HCT116 (cell line): ENCODE results near the gene UNC45A. TPM values are rescaled to one million over a fixed set of nuclear protein-coding genes. Genes with fewer than 3 reads are reported as not detected.

Source experiments
- ATAC-seq: fragments of 200-7000 bp; cut with Tn5 transposase; 2 replicates; pipeline ENCODE4 v1.9.1; 2020; ENCODE audit warnings: mild to moderate bottlenecking, moderate library complexity
- BruUV-seq: library from RNA; stranded (reverse); fragments of 400-500 nt; replicated peaks from 2 replicates; lab custom pipeline; 2021; lab: Mats Ljungman, UMichigan
- CTCF ChIA-PET: fragments of 300-600 bp; sonication (Branson Sonifier 250); formaldehyde crosslinking; loops from one replicate; lab custom pipeline; 2021; ENCODE audit warnings: antibody characterized with exemption; lab: Charles Lee
- POLR2A ChIA-PET: fragments of 300-600, 350-600 bp; sonication (Branson Sonifier 250); formaldehyde crosslinking; loops from one replicate; lab custom pipeline; 2021; ENCODE audit warnings: antibody characterized with exemption; lab: Charles Lee
- RAD21 ChIA-PET, 2 experiments: fragments of 300-600 bp; sonication (Branson Sonifier 250); formaldehyde crosslinking; loops; one replicate each; lab custom pipeline; 2023; ENCODE audit warnings: low total read pairs in 2 of 2; ENCODE audit not compliant: uncharacterized antibody in 2 of 2, unreplicated experiment in 2 of 2, low non-redundant PET in 1 of 2; lab: Charles Lee
- DNase-seq: peaks from one replicate; pipeline ENCODE4 v3.0.0-alpha.2; 2010; ENCODE audit warnings: low read depth, low spot score
- H2AFZ ChIP-seq: fragments of 200-600 bp; shearing (Covaris generic), sonication (generic); 2 replicates; pipeline ENCODE4 v1.6.1; 2017; ENCODE audit warnings: low read depth, mixed run types, mixed read lengths, antibody characterized with exemption, low read length; ENCODE audit not compliant: poor library complexity, severe bottlenecking
- H3K27ac ChIP-seq: 2 replicates; pipeline ENCODE4 v1.5.1; 2012; ENCODE audit warnings: low read depth, low read length
- H3K27me3 ChIP-seq: fragments of 200-600 bp; sonication (generic); 2 replicates; pipeline ENCODE4 v1.6.1; 2016; ENCODE audit warnings: mixed run types, low read length, mixed read lengths; ENCODE audit not compliant: insufficient read depth
- H3K36me3 ChIP-seq, 2 experiments: fragments of 200-500 bp in 1 of 2; fragments of 200-600 bp in 1 of 2; sonication (Bioruptor generic) in 1 of 2; sonication (generic) in 1 of 2; 2 replicates each; pipeline versions ENCODE4 v1.5.1 to v1.6.1; 2014 to 2016; ENCODE audit warnings: low read length in 2 of 2, inconsistent platforms in 1 of 2, mixed read lengths in 1 of 2, mixed run types in 1 of 2; ENCODE audit not compliant: insufficient read depth in 2 of 2, control insufficient read depth in 1 of 2
- H3K4me1 ChIP-seq, 2 experiments: fragments of 200-600 bp in 1 of 2; sonication (generic) in 1 of 2; 2 replicates each; pipeline versions ENCODE4 v1.5.1 to v1.6.1; 2012 to 2017; ENCODE audit warnings: low read length in 2 of 2, inconsistent platforms in 1 of 2, mild to moderate bottlenecking in 1 of 2, mixed read lengths in 1 of 2, mixed run types in 1 of 2, moderate library complexity in 1 of 2; ENCODE audit not compliant: insufficient read depth in 2 of 2, control insufficient read depth in 1 of 2
- H3K4me2 ChIP-seq: fragments of 200-600 bp; sonication (generic); 2 replicates; pipeline ENCODE4 v1.6.1; 2017; ENCODE audit warnings: mixed run types, low read length, mixed read lengths
- H3K4me3 ChIP-seq, 2 experiments: fragments of 200-600 bp in 1 of 2; sonication (generic) in 1 of 2; replicated peaks in 1 of 2; 2 replicates each; pipeline ENCODE4 v1.5.1; 2011 to 2016; ENCODE audit warnings: low read length in 2 of 2, control low read depth in 1 of 2, low read depth in 1 of 2, mild to moderate bottlenecking in 1 of 2, mixed read lengths in 1 of 2, mixed run types in 1 of 2
- H3K79me2 ChIP-seq: fragments of 200-600 bp; sonication (generic); 2 replicates; pipeline ENCODE4 v1.6.1; 2017; ENCODE audit warnings: mild to moderate bottlenecking, mixed run types, low read length, moderate library complexity, mixed read lengths; ENCODE audit not compliant: insufficient read depth
- H3K9ac ChIP-seq: fragments of 200-600 bp; sonication (generic); 2 replicates; pipeline ENCODE4 v1.6.1; 2016; ENCODE audit warnings: low read length, mixed read lengths
- H3K9me2 ChIP-seq: fragments of 200-600 bp; sonication (generic), shearing (Covaris generic); 2 replicates; pipeline ENCODE4 v1.6.1; 2017; ENCODE audit warnings: mixed run types, mild to moderate bottlenecking, moderate library complexity; ENCODE audit not compliant: insufficient read depth
- H3K9me3 ChIP-seq, 2 experiments: fragments of 200-500 bp in 1 of 2; fragments of 200-600 bp in 1 of 2; sonication (Bioruptor generic) in 1 of 2; sonication (generic) in 1 of 2; 2 replicates each; pipeline ENCODE4 v1.6.1; 2014 to 2017; ENCODE audit warnings: low read length in 2 of 2, mixed read lengths in 2 of 2, inconsistent platforms in 1 of 2, low read depth in 1 of 2, mild to moderate bottlenecking in 1 of 2, mixed run types in 1 of 2, moderate library complexity in 1 of 2; ENCODE audit not compliant: control insufficient read depth in 1 of 2, insufficient read depth in 1 of 2
- H4K20me1 ChIP-seq: fragments of 200-600 bp; sonication (generic), shearing (Covaris generic); 2 replicates; pipeline ENCODE4 v1.6.1; 2017; ENCODE audit warnings: mixed run types, mild to moderate bottlenecking, moderate library complexity; ENCODE audit not compliant: insufficient read depth
- ATF3 ChIP-seq: IDR thresholded peaks from 2 replicates; pipeline ENCODE4 v1.6.1; 2012
- EGR1 ChIP-seq: IDR thresholded peaks from 2 replicates; pipeline ENCODE4 v1.6.1; 2012; ENCODE audit warnings: low read depth
- EZH2 ChIP-seq: fragments of 200-600 bp; sonication (generic); IDR thresholded peaks from 2 replicates; pipeline ENCODE4 v1.6.1; 2017; ENCODE audit warnings: antibody characterized with exemption, mixed run types
- JUND ChIP-seq: IDR thresholded peaks from 2 replicates; pipeline ENCODE4 v1.6.1; 2012
- MAX ChIP-seq: IDR thresholded peaks from 2 replicates; pipeline ENCODE4 v1.6.1; 2012
- POLR2A ChIP-seq: IDR thresholded peaks from 2 replicates; pipeline ENCODE4 v1.7.0; 2011; ENCODE audit warnings: borderline replicate concordance; ENCODE audit not compliant: insufficient read depth, insufficient read length; ENCODE audit errors: extremely low read depth
- POLR2AphosphoS5 ChIP-seq: IDR thresholded peaks from 2 replicates; pipeline ENCODE4 v1.6.1; 2011; ENCODE audit warnings: mild to moderate bottlenecking, low read depth, low read length, moderate library complexity
- RAD21 ChIP-seq: IDR thresholded peaks from 2 replicates; pipeline ENCODE4 v1.6.1; 2012; ENCODE audit warnings: low read depth, mild to moderate bottlenecking
- SIN3A ChIP-seq: IDR thresholded peaks from 2 replicates; pipeline ENCODE4 v1.6.1; 2012; ENCODE audit warnings: low read depth
- SP1 ChIP-seq: IDR thresholded peaks from 2 replicates; pipeline ENCODE4 v1.6.1; 2012; ENCODE audit warnings: low read depth
- SRF ChIP-seq: IDR thresholded peaks from 2 replicates; pipeline ENCODE4 v1.6.1; 2012; ENCODE audit warnings: low read depth
- TCF7L2 ChIP-seq: IDR thresholded peaks from 2 replicates; pipeline ENCODE4 v1.7.0; 2011; ENCODE audit warnings: borderline replicate concordance, inconsistent platforms; ENCODE audit not compliant: insufficient read depth, insufficient read length; ENCODE audit errors: extremely low read depth
- YY1 ChIP-seq: IDR thresholded peaks from 2 replicates; pipeline ENCODE4 v1.6.1; 2011; ENCODE audit warnings: low read length, low read depth, moderate library complexity, mild to moderate bottlenecking; ENCODE audit not compliant: insufficient replicate concordance; ENCODE audit errors: extremely low read depth
- ZFX ChIP-seq: fragments of 450-650 bp; IDR thresholded peaks from 2 replicates; pipeline ENCODE4 v1.6.1; 2017
- intact Hi-C: fragments of 100-400 bp; cut with micrococcal nuclease; formaldehyde crosslinking; loops from 2 replicates; pipeline ENCODE4 v1.10.0; 2022
- total RNA-seq: library from RNA; stranded (reverse); gene quantifications from one replicate; pipeline ENCODE4 v1.2.1, GENCODE V29; 2021; ENCODE audit not compliant: unreplicated experiment
- TF ChIP-seq, protein P1 (sequence below), 3 experiments: fragments of 200-600 bp in 1 of 3; sonication (generic) in 1 of 3; IDR thresholded peaks in 2 of 3; conservative IDR thresholded peaks in 1 of 3; 2 replicates each; pipeline ENCODE4 v1.5.1; 2012 to 2017; ENCODE audit warnings: low read depth in 2 of 3, low read length in 2 of 3, antibody characterized with exemption in 1 of 3, borderline replicate concordance in 1 of 3, control low read depth in 1 of 3, mild to moderate bottlenecking in 1 of 3, mixed read lengths in 1 of 3, mixed run types in 1 of 3, moderate library complexity in 1 of 3; ENCODE audit not compliant: insufficient read depth in 1 of 3

UNC45A gene
- total RNA-seq, 1 experiment from 2014 or later, result 95.4 TPM

GRCh38 chr15:90954712-90955623, 19.9 kb downstream of the UNC45A start, which contains the start of gene RCCD1:
RCCD1 (plus strand) TSS chr15:90954884; CDS start chr15:90956735, 1,851 bp downstream.
- Histone ChIP-seq H3K79me2 (peaks cover 24% of the 10 kb centered on the region), H3K9me2 (no peaks in the 10 kb centered on the region), H4K20me1 (no peaks in the 10 kb centered on the region), H3K4me1 (peaks cover 11 to 23% of the 10 kb centered on the region in 2 experiments), H3K9me3 (no peaks in the 10 kb centered on the region), H3K36me3 (peaks cover 10 to 13% of the 10 kb centered on the region in 2 experiments; a peak in 3 of 4 replicates)
- CTCF ChIA-PET, result interaction anchor here (0.8 to 4.0 kb wide), 5 partner anchors 22 to 314 kb away, joined by 3 to 35 read pairs (median 4); partner anchors contain the start of genes HDDC3 and UNC45A
- TSS peak; percentile 70 for BruUV-seq
- POLR2A ChIA-PET, result interaction anchor here (0.8 to 2.3 kb wide), 6 partner anchors 9 to 78 kb away, joined by 3 to 21 read pairs (median 4); partner anchors contain the start of genes HDDC3 and UNC45A
- TF ChIP-seq POLR2A (peak; percentile 84), EZH2 (no peak), JUND (no peak), SIN3A (peak; percentile 88), ZFX (peak; percentile 92), SP1 (peak; percentile 73), POLR2AphosphoS5 (peak; percentile 87), SRF (no peak), MAX (peak; percentile 93), YY1 (peak; percentile 37), RAD21 (no peak), TCF7L2 (peak; percentile 58), EGR1 (peak; percentile 80), ATF3 (no peak)
- TF ChIP-seq, protein P1, sequence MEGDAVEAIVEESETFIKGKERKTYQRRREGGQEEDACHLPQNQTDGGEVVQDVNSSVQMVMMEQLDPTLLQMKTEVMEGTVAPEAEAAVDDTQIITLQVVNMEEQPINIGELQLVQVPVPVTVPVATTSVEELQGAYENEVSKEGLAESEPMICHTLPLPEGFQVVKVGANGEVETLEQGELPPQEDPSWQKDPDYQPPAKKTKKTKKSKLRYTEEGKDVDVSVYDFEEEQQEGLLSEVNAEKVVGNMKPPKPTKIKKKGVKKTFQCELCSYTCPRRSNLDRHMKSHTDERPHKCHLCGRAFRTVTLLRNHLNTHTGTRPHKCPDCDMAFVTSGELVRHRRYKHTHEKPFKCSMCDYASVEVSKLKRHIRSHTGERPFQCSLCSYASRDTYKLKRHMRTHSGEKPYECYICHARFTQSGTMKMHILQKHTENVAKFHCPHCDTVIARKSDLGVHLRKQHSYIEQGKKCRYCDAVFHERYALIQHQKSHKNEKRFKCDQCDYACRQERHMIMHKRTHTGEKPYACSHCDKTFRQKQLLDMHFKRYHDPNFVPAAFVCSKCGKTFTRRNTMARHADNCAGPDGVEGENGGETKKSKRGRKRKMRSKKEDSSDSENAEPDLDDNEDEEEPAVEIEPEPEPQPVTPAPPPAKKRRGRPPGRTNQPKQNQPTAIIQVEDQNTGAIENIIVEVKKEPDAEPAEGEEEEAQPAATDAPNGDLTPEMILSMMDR (IDR thresholded peaks at IDR 0.05 in 2 of 3, conservative IDR thresholded peaks at IDR 0.05 in 1 of 3; ENCODE audit: borderline replicate concordance in 1 of 3, insufficient read depth in 1 of 3, low read depth in 2 of 3, low read length in 2 of 3), result no peak
- TF ChIP-seq, all 23 proteins: peak for 9
- Histone ChIP-seq H3K9ac (peak within 1 kb of the TSS; percentile 97), H2AFZ (no peak within 1 kb of the TSS), H3K4me3 (peak within 1 kb of the TSS; percentile 71 to 75), H3K27me3 (no peaks in the 10 kb centered on the region), H3K4me2 (peak within 1 kb of the TSS; percentile 93), H3K27ac (peak within 1 kb of the TSS; percentile 97)
- ATAC-seq, result peak; percentile 93
- DNase-seq, result peak; percentile 92
- intact Hi-C loops, result loop anchor here (1.0 to 2.0 kb wide), 3 partner anchors 20 to 78 kb away; partner anchors contain the start of genes PRC1 and UNC45A
- RAD21 ChIA-PET, result interaction anchor here (1.0 to 1.6 kb wide), 5 partner anchors 20 to 95 kb away, joined by 3 to 10 read pairs (median 4); partner anchors contain the start of genes UNC45A (in 2 of the 2) and HDDC3 (in 1 of the 2)
